GM12801 (cell line): ENCODE results near the gene OTOA.

ENCODE experiments used
- TF ChIP-seq, protein P1 (sequence below): IDR thresholded peaks from one replicate; pipeline ENCODE4 v1.5.1; 2011; ENCODE audit warnings: control low read depth; ENCODE audit not compliant: insufficient read length; ENCODE audit errors: extremely low read depth

The OTOA gene

GRCh38 chr16:21683184-21683583, 19.4 kb downstream of the OTOA start:
- TF ChIP-seq, protein P1, sequence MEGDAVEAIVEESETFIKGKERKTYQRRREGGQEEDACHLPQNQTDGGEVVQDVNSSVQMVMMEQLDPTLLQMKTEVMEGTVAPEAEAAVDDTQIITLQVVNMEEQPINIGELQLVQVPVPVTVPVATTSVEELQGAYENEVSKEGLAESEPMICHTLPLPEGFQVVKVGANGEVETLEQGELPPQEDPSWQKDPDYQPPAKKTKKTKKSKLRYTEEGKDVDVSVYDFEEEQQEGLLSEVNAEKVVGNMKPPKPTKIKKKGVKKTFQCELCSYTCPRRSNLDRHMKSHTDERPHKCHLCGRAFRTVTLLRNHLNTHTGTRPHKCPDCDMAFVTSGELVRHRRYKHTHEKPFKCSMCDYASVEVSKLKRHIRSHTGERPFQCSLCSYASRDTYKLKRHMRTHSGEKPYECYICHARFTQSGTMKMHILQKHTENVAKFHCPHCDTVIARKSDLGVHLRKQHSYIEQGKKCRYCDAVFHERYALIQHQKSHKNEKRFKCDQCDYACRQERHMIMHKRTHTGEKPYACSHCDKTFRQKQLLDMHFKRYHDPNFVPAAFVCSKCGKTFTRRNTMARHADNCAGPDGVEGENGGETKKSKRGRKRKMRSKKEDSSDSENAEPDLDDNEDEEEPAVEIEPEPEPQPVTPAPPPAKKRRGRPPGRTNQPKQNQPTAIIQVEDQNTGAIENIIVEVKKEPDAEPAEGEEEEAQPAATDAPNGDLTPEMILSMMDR, result no peak

- TF ChIP-seq, protein P1, result no peak
These were observed 20.4 kb downstream of the OTOA start for GRCh38 chr16:21684199-21684598.

DNA sequence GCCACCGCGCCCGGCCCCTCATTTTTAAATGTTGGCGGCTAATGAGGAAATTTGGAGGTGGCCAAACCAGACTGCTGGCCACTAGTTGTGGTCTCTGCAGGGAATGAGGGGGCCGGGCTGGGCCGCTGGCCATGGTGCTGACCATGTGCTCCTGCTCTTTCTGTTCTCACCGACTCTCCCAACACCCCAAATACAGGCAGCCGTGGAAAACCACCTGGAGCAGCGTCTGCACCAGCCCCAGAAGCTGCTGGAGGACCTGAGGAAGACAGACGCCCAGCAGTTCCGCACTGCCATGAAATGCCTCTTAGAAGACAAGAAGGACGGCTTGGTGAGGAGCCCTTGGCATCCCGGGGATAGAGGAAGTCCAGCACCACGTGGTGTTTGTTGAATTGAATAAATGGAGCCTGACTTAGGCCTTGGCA, 21.3 kb downstream of the OTOA start:
- TF ChIP-seq, protein P1, result no peak

- TF ChIP-seq, protein P1, result no peak
These were observed 25.3 kb downstream of the OTOA start for GRCh38 chr16:21689107-21689506.

DNA sequence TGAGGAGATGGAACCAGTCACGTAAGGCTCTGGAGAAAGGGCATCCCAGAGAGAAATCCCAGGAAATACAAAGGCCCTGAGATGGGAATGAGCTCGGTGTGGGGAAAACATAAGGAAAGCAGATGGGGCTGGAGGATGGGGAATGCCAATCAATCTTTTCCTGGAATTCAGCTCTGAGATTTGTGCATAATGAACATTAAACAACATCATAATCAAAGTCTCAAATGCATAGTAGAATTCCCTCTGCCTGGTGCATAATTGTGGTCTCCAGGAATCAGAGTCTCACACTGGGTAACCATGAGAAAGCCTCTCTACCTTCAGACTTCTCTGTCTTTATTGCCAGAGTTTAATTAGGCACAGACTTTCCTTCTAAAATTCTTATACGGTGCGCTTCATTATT, 30.8 kb downstream of the OTOA start:
- TF ChIP-seq, protein P1, result no peak

DNA sequence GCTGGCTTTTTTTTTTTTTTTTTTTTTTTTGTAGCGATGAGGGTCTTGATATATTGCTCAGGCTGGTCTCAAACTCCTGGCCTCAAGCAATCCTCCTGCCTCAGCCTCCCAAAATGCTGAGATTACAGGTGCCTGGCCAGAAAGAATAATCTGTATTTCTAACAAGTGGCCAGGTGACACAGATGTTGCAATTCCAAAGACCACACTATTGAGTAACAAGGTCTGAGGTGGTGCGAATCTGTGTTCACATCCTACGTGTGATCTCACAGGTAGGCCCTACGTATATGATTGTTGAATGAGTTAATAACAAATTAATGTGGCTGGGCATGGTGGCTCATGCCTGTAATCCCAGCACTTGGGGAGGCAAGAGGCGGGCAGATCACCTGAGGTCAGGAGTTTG, 33.3 kb downstream of the OTOA start:
- TF ChIP-seq, protein P1, result no peak

DNA sequence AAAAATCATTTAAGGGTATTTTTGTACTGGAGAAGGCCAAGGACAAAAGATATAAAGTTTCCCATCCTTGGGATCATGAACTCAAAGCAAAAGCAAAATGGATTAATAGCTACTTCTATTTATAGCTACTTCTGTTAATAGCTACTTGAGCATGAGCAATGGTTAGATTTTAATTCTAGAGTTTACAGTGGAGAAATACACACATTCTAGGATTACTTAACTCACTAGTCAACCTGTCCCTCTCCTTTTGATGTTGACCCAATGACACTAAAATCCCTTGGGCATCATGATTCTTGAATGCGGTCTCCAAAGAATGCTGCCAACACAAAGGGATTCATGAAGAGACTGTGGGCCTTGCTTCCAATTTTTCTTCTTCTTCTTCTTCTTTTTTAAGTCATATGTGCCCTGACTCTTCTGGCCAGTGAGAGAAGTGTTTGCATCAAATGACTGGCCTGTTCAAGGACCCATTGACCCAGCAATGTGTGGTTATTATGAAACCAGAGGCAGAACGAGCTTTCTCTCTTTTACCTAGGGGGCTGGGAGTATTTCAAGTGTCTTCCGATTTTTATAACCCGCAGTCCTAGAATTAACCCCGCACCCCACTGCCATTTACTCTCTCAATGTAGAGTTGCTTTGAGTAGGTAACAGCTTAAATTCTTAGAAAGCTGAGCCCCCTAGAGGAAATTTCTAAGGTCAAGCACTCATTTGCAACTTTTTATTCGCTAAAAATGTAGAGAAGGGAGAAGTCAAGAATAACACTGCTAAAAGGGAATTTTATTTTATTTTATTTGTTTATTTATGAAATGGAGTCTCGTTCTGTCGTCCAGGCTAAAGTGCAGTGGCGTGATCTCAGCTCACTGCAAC, 34.6 kb downstream of the OTOA start:
- TF ChIP-seq, protein P1, result no peak
